GM06990 (cell line): Measurements from ENCODE around the gene ATP10A.

ENCODE experiments used
- DNase-seq: peaks from one replicate; pipeline ENCODE4 v3.0.0-alpha.2; 2011; ENCODE audit not compliant: insufficient read length; ENCODE audit errors: extremely low read depth
- H3K27me3 ChIP-seq: replicated peaks from 2 replicates; pipeline ENCODE4 v1.6.0; 2011; ENCODE audit warnings: low read length; ENCODE audit not compliant: control insufficient read depth, insufficient read depth
- H3K36me3 ChIP-seq: 2 replicates; pipeline ENCODE4 v1.5.1; 2011; ENCODE audit warnings: low read length; ENCODE audit not compliant: control insufficient read depth, insufficient read depth
- H3K4me3 ChIP-seq: replicated peaks from 2 replicates; pipeline ENCODE4 v1.5.1; 2011; ENCODE audit warnings: low read depth, mild to moderate bottlenecking, control low read depth, low read length
- TF ChIP-seq, protein P1 (sequence below): IDR thresholded peaks from 2 replicates; pipeline ENCODE4 v1.5.1; 2011; ENCODE audit warnings: low read length, control low read depth, mild to moderate bottlenecking, inconsistent platforms; ENCODE audit not compliant: insufficient read depth, poor library complexity, severe bottlenecking

ATP10A gene

DNA sequence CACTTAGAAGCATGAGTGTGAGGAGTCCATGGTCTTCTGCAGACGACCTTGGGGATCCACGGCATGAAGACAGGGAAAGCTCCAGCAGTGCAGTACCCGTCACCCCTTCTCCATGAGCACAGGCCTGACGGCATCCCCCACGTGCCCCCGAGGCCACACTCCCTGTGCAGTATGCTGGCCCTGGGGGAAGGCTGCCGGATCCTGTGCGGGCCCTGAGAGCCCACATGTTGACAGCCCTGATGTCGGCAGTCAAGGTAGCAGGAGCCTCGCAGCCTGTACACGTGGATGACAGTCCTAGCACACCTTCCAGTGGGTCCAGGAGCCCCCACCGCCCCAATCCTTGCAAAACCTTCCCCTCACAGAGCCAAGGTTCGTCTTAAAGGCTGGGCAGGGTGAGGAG is 195.3 kb downstream of the ATP10A start:
- DNase-seq: no peak
- TF ChIP-seq, protein P1, sequence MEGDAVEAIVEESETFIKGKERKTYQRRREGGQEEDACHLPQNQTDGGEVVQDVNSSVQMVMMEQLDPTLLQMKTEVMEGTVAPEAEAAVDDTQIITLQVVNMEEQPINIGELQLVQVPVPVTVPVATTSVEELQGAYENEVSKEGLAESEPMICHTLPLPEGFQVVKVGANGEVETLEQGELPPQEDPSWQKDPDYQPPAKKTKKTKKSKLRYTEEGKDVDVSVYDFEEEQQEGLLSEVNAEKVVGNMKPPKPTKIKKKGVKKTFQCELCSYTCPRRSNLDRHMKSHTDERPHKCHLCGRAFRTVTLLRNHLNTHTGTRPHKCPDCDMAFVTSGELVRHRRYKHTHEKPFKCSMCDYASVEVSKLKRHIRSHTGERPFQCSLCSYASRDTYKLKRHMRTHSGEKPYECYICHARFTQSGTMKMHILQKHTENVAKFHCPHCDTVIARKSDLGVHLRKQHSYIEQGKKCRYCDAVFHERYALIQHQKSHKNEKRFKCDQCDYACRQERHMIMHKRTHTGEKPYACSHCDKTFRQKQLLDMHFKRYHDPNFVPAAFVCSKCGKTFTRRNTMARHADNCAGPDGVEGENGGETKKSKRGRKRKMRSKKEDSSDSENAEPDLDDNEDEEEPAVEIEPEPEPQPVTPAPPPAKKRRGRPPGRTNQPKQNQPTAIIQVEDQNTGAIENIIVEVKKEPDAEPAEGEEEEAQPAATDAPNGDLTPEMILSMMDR: no peak
- Histone ChIP-seq H3K36me3 (no peaks in the 10 kb centered on the region), H3K27me3 (no peaks in the 10 kb centered on the region), H3K4me3 (no peak overlapping the region)

DNA sequence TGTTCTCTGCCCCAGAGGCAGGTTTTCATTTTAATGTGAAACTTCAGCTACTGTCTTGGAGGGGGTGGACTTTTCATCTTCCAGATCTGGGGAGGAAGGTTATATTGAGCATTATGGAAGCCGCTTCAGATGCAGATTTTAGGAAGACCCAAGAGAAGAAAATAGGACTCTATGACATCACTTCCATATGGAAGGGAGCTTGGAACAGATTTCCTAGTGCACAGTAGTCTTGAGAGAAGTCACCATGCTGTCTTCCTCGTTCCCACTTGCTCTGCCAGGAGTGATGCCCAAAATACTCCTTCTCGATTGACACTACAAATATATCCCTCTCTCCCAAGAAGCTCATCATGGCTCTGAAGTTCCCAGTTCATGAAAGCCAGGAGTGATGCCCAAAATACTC is 197.2 kb downstream of the ATP10A start:
- H3K36me3 ChIP-seq: no peaks in the 10 kb centered on the region
- H3K27me3 ChIP-seq: no peaks in the 10 kb centered on the region
- DNase-seq: no peak
- TF ChIP-seq, protein P1: no peak
- no peak overlapping the region for H3K4me3 ChIP-seq

DNA sequence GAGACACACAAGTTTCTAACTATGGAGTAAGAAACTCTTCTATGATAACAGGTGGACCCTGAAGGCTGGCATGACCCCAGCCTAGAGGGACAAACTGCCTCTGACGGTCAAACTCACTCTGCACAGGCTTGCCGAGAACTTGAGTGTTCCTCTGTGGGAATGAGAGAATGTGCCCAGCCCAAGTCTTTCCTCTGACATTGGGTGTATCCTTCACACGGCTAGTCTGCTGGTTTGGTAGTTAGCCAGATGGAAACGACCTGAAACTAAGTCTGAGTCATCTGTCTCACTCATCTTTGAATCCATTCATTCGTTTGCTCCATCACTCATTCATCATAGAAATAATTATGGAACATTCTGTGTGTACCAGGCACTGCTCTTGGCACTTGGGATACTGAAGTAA is 198.4 kb downstream of the ATP10A start:
- Histone ChIP-seq H3K36me3 (no peaks in the 10 kb centered on the region), H3K4me3 (no peak overlapping the region), H3K27me3 (no peaks in the 10 kb centered on the region)
- TF ChIP-seq, protein P1: no peak
- DNase-seq: no peak

DNA sequence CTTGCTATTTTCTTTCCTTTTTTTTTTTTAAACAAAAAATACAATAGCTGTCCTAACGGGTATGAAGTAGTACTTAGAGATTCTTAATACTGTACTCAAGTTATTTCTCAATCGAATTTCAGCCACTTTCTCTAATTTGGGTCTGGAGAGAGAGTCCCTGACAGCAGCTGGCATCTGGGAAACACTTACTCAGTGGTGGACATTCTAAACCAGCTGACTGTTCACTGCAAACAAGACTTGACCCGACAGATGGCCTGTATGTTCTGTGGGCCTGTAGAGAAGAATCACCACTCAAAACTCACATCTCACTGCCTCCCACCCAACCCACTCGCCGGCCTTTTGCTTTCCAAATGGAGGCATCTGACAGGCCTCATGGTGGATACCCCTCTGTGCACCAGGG is 199.6 kb downstream of the ATP10A start:
- TF ChIP-seq, protein P1: no peak
- H3K27me3 ChIP-seq: no peaks in the 10 kb centered on the region
- H3K36me3 ChIP-seq: no peaks in the 10 kb centered on the region
- no peak overlapping the region for H3K4me3 ChIP-seq
- no peak for DNase-seq

DNA sequence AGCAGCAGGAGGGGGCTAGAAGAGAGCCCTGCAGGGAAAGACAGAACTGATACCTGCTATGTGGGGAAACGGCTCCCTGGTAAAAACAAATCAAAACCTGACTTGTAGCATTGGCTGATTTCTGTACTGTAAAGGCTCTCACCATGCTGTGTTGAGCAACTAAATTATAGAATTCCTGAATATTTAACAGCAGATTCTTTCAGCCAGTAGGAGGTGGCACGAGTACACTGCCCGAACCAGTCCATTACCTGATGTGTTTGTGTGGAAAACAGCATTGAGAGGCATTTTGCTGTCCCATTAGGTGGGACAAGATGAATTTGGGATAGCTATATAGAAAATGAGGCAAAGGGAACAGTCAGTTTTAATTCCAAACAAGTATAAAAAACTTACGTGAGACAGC is 201.2 kb downstream of the ATP10A start:
- H3K36me3 ChIP-seq: no peaks in the 10 kb centered on the region
- no peak overlapping the region for H3K4me3 ChIP-seq
- no peak for DNase-seq

DNA sequence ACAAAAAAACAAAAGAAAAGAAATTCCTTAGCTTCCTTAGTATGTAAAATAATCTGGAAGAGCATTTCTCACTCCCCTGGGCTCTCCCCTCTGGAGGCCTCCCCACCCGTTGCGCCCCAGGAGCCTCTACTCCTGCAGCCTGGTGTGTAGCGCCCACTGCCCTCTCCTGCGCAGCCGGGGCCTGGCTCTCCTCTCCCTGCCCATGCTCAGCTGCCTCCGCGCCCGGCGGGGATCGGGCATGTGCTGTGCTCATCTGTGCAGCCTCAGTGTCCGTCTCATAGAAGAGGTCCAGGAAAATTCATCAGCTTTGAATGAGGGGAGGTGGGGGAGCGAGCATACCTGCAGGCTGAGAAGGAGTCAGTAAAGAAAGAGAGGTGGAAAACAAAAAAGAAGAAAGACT is 203.9 kb downstream of the ATP10A start:
- TF ChIP-seq, protein P1: no peak
- no peak for DNase-seq
- no peaks in the 10 kb centered on the region for H3K36me3 ChIP-seq
- H3K4me3 ChIP-seq: no peak overlapping the region
- no peaks in the 10 kb centered on the region for H3K27me3 ChIP-seq

More for the DNA sequence above, 201.2 kb downstream of the ATP10A start:
- TF ChIP-seq, protein P1: no peak
- H3K27me3 ChIP-seq: no peaks in the 10 kb centered on the region
